Bronchial epithelial cell (primary cell): ENCODE results near the gene TMEM184C. TPM values are rescaled to one million over a fixed set of nuclear protein-coding genes. Genes with fewer than 3 reads are reported as not detected.
A peak's percentile ranks its signal among the peaks of the same experiment; 100 is the strongest.

Source experiments
- DNase-seq: peaks from one replicate; pipeline ENCODE4 v3.0.0-alpha.2; 2010; ENCODE audit warnings: low read depth
- FAIRE-seq: peaks from 2 replicates; lab custom pipeline; 2011; peaks lifted over from hg19 to GRCh38; lab: Jason Lieb, UNC
- H3K27me3 ChIP-seq: 2 replicates; pipeline ENCODE4 v1.5.1; 2011; ENCODE audit warnings: low read length; ENCODE audit not compliant: control insufficient read depth, insufficient read depth
- H3K36me3 ChIP-seq: 2 replicates; pipeline ENCODE4 v1.5.1; 2011; ENCODE audit warnings: low read length; ENCODE audit not compliant: control insufficient read depth, insufficient read depth
- H3K4me3 ChIP-seq: 2 replicates; pipeline ENCODE4 v1.5.1; 2011; ENCODE audit warnings: mild to moderate bottlenecking, low read depth, low read length, control low read depth
- total RNA-seq: library from RNA; depleted of rRNA; stranded (reverse); fragments of >200 nt; gene quantifications from 2 replicates; pipeline ENCODE4 v1.2.1, GENCODE V29; 2014
- TF ChIP-seq, protein P1 (sequence below): IDR thresholded peaks from 2 replicates; pipeline ENCODE4 v1.5.1; 2011; ENCODE audit warnings: mild to moderate bottlenecking, moderate library complexity, low read length, control low read depth, inconsistent platforms; ENCODE audit not compliant: insufficient read depth, severe bottlenecking

Gene TMEM184C
- total RNA-seq, 1 donor from 2014 or later = 51.3 TPM

GRCh38 chr4:147594107-147594506 is 23.1 kb upstream of the TMEM184C start:
- DNase-seq (no peak), FAIRE-seq (no peak)
- no peak overlapping the region for H3K4me3 ChIP-seq
- H3K27me3 ChIP-seq = no peaks in the 10 kb centered on the region
- TF ChIP-seq, protein P1, sequence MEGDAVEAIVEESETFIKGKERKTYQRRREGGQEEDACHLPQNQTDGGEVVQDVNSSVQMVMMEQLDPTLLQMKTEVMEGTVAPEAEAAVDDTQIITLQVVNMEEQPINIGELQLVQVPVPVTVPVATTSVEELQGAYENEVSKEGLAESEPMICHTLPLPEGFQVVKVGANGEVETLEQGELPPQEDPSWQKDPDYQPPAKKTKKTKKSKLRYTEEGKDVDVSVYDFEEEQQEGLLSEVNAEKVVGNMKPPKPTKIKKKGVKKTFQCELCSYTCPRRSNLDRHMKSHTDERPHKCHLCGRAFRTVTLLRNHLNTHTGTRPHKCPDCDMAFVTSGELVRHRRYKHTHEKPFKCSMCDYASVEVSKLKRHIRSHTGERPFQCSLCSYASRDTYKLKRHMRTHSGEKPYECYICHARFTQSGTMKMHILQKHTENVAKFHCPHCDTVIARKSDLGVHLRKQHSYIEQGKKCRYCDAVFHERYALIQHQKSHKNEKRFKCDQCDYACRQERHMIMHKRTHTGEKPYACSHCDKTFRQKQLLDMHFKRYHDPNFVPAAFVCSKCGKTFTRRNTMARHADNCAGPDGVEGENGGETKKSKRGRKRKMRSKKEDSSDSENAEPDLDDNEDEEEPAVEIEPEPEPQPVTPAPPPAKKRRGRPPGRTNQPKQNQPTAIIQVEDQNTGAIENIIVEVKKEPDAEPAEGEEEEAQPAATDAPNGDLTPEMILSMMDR = no peak
- no peaks in the 10 kb centered on the region for H3K36me3 ChIP-seq

- no peaks in the 10 kb centered on the region for H3K36me3 ChIP-seq
- H3K4me3 ChIP-seq = no peak overlapping the region
- H3K27me3 ChIP-seq = no peaks in the 10 kb centered on the region
- TF ChIP-seq, protein P1 = no peak
- FAIRE-seq = no peak
- no peak for DNase-seq
These were observed 22.6 kb upstream of the TMEM184C start for GRCh38 chr4:147594578-147594977.

GRCh38 chr4:147596377-147596776 is 20.8 kb upstream of the TMEM184C start:
- TF ChIP-seq, protein P1 = no peak
- FAIRE-seq (no peak), DNase-seq (peak; percentile 75)
- Histone ChIP-seq H3K4me3 (no peak overlapping the region), H3K27me3 (no peaks in the 10 kb centered on the region), H3K36me3 (no peaks in the 10 kb centered on the region)

GRCh38 chr4:147596981-147597380 is 20.2 kb upstream of the TMEM184C start:
- DNase-seq = peak; percentile 89
- Histone ChIP-seq H3K27me3 (no peaks in the 10 kb centered on the region), H3K36me3 (no peaks in the 10 kb centered on the region), H3K4me3 (no peak overlapping the region)
- no peak for FAIRE-seq
- TF ChIP-seq, protein P1 = no peak

- TF ChIP-seq, protein P1 = no peak
- H3K36me3 ChIP-seq = no peaks in the 10 kb centered on the region
- FAIRE-seq (no peak), DNase-seq (no peak)
- no peaks in the 10 kb centered on the region for H3K27me3 ChIP-seq
- H3K4me3 ChIP-seq = no peak overlapping the region
These were observed 19.6 kb upstream of the TMEM184C start for GRCh38 chr4:147597561-147597960.

GRCh38 chr4:147599206-147599605 is 18.0 kb upstream of the TMEM184C start:
- TF ChIP-seq, protein P1 = no peak
- H3K36me3 ChIP-seq = no peaks in the 10 kb centered on the region
- FAIRE-seq = no peak
- no peaks in the 10 kb centered on the region for H3K27me3 ChIP-seq
- H3K4me3 ChIP-seq = no peak overlapping the region
- no peak for DNase-seq
